ENCODE data around the gene NSD1. TPM values are rescaled to one million over a fixed set of nuclear protein-coding genes. Genes with fewer than 3 reads are reported as not detected.

Gene NSD1
- total and polyA plus RNA-seq, 9 of the 15 experiments (the other 6 are each of a cell fraction or from before 2014, with no cell fraction given), result 3.8 to 51.0 (median 24.7) TPM

- BruUV-seq (replicated peaks), result no TSS peak
- Histone ChIP-seq H3K9ac (ENCODE audit: insufficient read depth in 1 of 2, low read depth in 2 of 2, low read length in 2 of 2) (no peak overlapping the region), H3K27me3 (ENCODE audit: control insufficient read depth in 2 of 2, insufficient read depth in 2 of 2, low read length in 2 of 2) (no peaks in the 10 kb centered on the region), H3K36me3 (ENCODE audit: control insufficient read depth, insufficient read depth, low read length) (no peaks in the 10 kb centered on the region), H3K27ac (ENCODE audit: extremely low read depth, low read depth, low read length) (no peak overlapping the region), H2AFZ (ENCODE audit: low read depth, low read length) (no peak overlapping the region), H3K9me1 (ENCODE audit: control insufficient read depth, insufficient read depth, low read length) (no peaks in the 10 kb centered on the region), H4K20me1 (replicated peaks; ENCODE audit: control insufficient read depth, insufficient read depth, low read length) (no peaks in the 10 kb centered on the region; the same call in 1 of the 2 replicates), H3K4me3 (no peak overlapping the region), H3K4me2 (ENCODE audit: insufficient read depth, low read length) (no peak overlapping the region), H3K9me3 (replicated peaks; ENCODE audit: control insufficient read depth, insufficient read depth, low read depth, low read length) (no peaks in the 10 kb centered on the region), H3K4me1 (replicated peaks in 1 of 2; ENCODE audit: control insufficient read depth in 2 of 2, insufficient read depth in 2 of 2, low read length in 2 of 2) (peaks cover 2 to 8% of the 10 kb centered on the region in 2 experiments; a peak in 3 of 5 replicates), H3K79me2 (ENCODE audit: control insufficient read depth, insufficient read depth, low read length) (no peaks in the 10 kb centered on the region)
- no peak for DNase-seq (ENCODE audit: extremely low read depth in 1 of 4, low spot score in 3 of 4)
- intact Hi-C loops (cut with micrococcal nuclease), result no loop called here
- FAIRE-seq, result no peak
- in situ Hi-C loops (cut with MboI), result no loop called here
- no peak for TF ChIP-seq NR1H2 (CRISPR knock-in tag; IDR thresholded peaks at IDR 0.05)
- no peak for TF ChIP-seq RNF219 (CRISPR knock-in tag; IDR thresholded peaks at IDR 0.05)
- 25% methylated on average over 1 of the region's 1 CpG for whole genome bisulfite sequencing (ENCODE audit: insufficient coverage, low coverage, missing lambda C conversion rate)
- CTCF ChIA-PET (ENCODE audit: low intra/inter-chr PET ratio), result no interaction called here
- ATAC-seq, result no peak
- POLR2A ChIA-PET, result interaction anchor here (0.6 kb wide), 1 partner anchor 126 kb away, joined by 4 read pairs; no protein-coding TSS in a partner anchor
Observed at GRCh38 chr5:177126771-177127170, 6.8 kb upstream of the NSD1 start.

- DNase-seq (ENCODE audit: extremely low read depth in 1 of 4, low spot score in 3 of 4), result no peak
- Histone ChIP-seq H3K36me3 (ENCODE audit: control insufficient read depth, insufficient read depth, low read length) (no peaks in the 10 kb centered on the region), H3K27ac (ENCODE audit: extremely low read depth, low read depth, low read length) (no peak overlapping the region), H2AFZ (ENCODE audit: low read depth, low read length) (0 out of 2 replicates have a peak overlapping the region, but pooled peaks have one; percentile 50), H4K20me1 (replicated peaks; ENCODE audit: control insufficient read depth, insufficient read depth, low read length) (no peaks in the 10 kb centered on the region; the same call in 1 of the 2 replicates), H3K4me1 (replicated peaks in 1 of 2; ENCODE audit: control insufficient read depth in 2 of 2, insufficient read depth in 2 of 2, low read length in 2 of 2) (peaks cover 11 to 19% of the 10 kb centered on the region in 2 experiments; a peak in 4 of 5 replicates), H3K9me3 (replicated peaks; ENCODE audit: control insufficient read depth, insufficient read depth, low read depth, low read length) (no peaks in the 10 kb centered on the region), H3K27me3 (ENCODE audit: control insufficient read depth in 2 of 2, insufficient read depth in 2 of 2, low read length in 2 of 2) (no peaks in the 10 kb centered on the region), H3K4me3 (no peak overlapping the region), H3K9ac (ENCODE audit: insufficient read depth in 1 of 2, low read depth in 2 of 2, low read length in 2 of 2) (no peak overlapping the region; a peak in 1 of 4 replicates), H3K79me2 (ENCODE audit: control insufficient read depth, insufficient read depth, low read length) (no peaks in the 10 kb centered on the region), H3K9me1 (ENCODE audit: control insufficient read depth, insufficient read depth, low read length) (no peaks in the 10 kb centered on the region), H3K4me2 (ENCODE audit: insufficient read depth, low read length) (no peak overlapping the region)
- intact Hi-C loops (cut with micrococcal nuclease) (no loop called here), in situ Hi-C loops (cut with MboI) (no loop called here)
- FAIRE-seq, result no peak
- TF ChIP-seq TAL1 (IDR thresholded peaks at IDR 0.05) (no peak), RB1 (IDR thresholded peaks at IDR 0.05; ENCODE audit: low read depth) (no peak), YY1 (IDR thresholded peaks at IDR 0.05; ENCODE audit: borderline replicate concordance in 1 of 3, control insufficient read depth in 1 of 3, extremely low read depth in 1 of 3, insufficient read depth in 3 of 3, insufficient read length in 1 of 3, insufficient replicate concordance in 2 of 3, low read depth in 1 of 3, low read length in 2 of 3) (peak in 1 of 3 experiments; percentile 54)
- ChIA-PET CTCF (ENCODE audit: low intra/inter-chr PET ratio) (no interaction called here), POLR2A (interaction anchor here (0.9 to 1.2 kb wide), 2 partner anchors 12 to 251 kb away, joined by 3 to 4 read pairs; no protein-coding TSS in a partner anchor)
- no peak for ATAC-seq
- BruUV-seq (replicated peaks), result no TSS peak
- WGBS (ENCODE audit: insufficient coverage, low coverage, missing lambda C conversion rate), result 62% methylated on average over 4 of the region's 4 CpGs
Observed at GRCh38 chr5:177128551-177128981, 5.0 kb upstream of the NSD1 start.

All from K562 (cell line).